Heart right ventricle (tissue), 16 donors: ENCODE data around the gene RECK. TPM values are rescaled to one million over a fixed set of nuclear protein-coding genes. Genes with fewer than 3 reads are reported as not detected.
A peak's percentile ranks its signal among the peaks of the same experiment; 100 is the strongest.

Source experiments
- ATAC-seq, 8 donors: fragments of 200-7000 bp; cut with Tn5 transposase; one replicate each; pipeline ENCODE4 v1.9.1; 2020; ENCODE audit warnings: mild to moderate bottlenecking in 8 of 8, moderate library complexity in 8 of 8, moderate number of reproducible peaks in 1 of 8
- DNase-seq, 2 donors: peaks; one replicate each; pipeline ENCODE4 v3.0.0-alpha.2; 2020
- H3K27ac ChIP-seq, 10 donors: fragments of 200-600 bp; sonication (generic) in 2 of 10; one replicate each; pipeline versions ENCODE4 v1.5.0 to v1.8.0; 2020 to 2022; ENCODE audit warnings: mild to moderate bottlenecking in 3 of 10
- H3K27me3 ChIP-seq, 7 donors: fragments of 200-600 bp; one replicate each; pipeline ENCODE4 v1.8.0; 2021 to 2022; ENCODE audit warnings: mild to moderate bottlenecking in 2 of 7
- H3K36me3 ChIP-seq, 9 donors: fragments of 200-600 bp; sonication (generic) in 1 of 9; one replicate each; pipeline versions ENCODE4 v1.5.0 to v1.8.0; 2020 to 2022; ENCODE audit warnings: mild to moderate bottlenecking in 2 of 9
- H3K4me1 ChIP-seq, 9 donors: fragments of 200-600 bp; sonication (generic) in 1 of 9; one replicate each; pipeline versions ENCODE4 v1.5.0 to v1.8.0; 2020 to 2022; ENCODE audit warnings: mild to moderate bottlenecking in 4 of 9
- H3K4me3 ChIP-seq, 10 donors: fragments of 200-600 bp; sonication (generic) in 2 of 10; one replicate each; pipeline versions ENCODE4 v1.5.0 to v1.8.0; 2020 to 2022; ENCODE audit warnings: mild to moderate bottlenecking in 7 of 10, moderate library complexity in 2 of 10
- H3K9me3 ChIP-seq, 11 donors: fragments of 200-600 bp in 10 of 11; sonication (generic) in 2 of 11; one replicate each; pipeline versions ENCODE4 v1.5.0 to v1.8.0; 2013 to 2022; ENCODE audit warnings: mild to moderate bottlenecking in 2 of 11, control low read depth in 1 of 11, moderate library complexity in 1 of 11
- WGBS, 2 donors: extraction: QIAGEN DNeasy Blood & Tissue Kit; methylation state at CpG; one replicate each; pipeline ENCODE4 v1.1.7; 2013; ENCODE audit warnings: inconsistent platforms in 1 of 2; 5-methylcytosine and 5-hydroxymethylcytosine counted together
- intact Hi-C, 10 donors: fragments of 100-400 bp; cut with DNase I; formaldehyde crosslinking; loops; one replicate each; pipeline versions ENCODE4 v1.11.1 to v1.14.2; 2022
- polyA plus RNA-seq, 2 donors: library from polyadenylated mRNA; stranded (reverse); fragments of 200-250 nt; gene quantifications; one replicate each; pipeline ENCODE4 v1.2.3, GENCODE V29; 2013
- total RNA-seq, 10 donors: library from RNA; stranded (reverse); fragmentation: NEBNext Ultra II Directional in 3 of 10; extraction: Animal tissue kit (Norgen Biotek cat#: 25700) in 3 of 10; gene quantifications; one replicate each; pipeline versions ENCODE4 v1.2.1 to v1.2.4, GENCODE V29; 2021 to 2023
- TF ChIP-seq, protein P1 (sequence below), 9 donors: fragments of 200-600 bp; sonication (generic) in 2 of 9; IDR thresholded peaks; one replicate each; pipeline versions ENCODE4 v1.5.0 to v1.8.0; 2021 to 2022; ENCODE audit warnings: antibody characterized with exemption in 9 of 9, mild to moderate bottlenecking in 5 of 9, moderate library complexity in 1 of 9
- donor health status: Arrhythmogenic right ventricular cardiomyopathy.
- donor health status: ischemic (EF 13 %, LVEDD 7.1; RV severe dilation, severe dysfunction).
- donor health status: healthy with polysubstance abuse.
- donor health status: DM: no; HTN: yes; CAD: no.
- donor health status: DM: no; HTN: no; CAD: no.
- donor health status: ischemic (EF 25% LVEDD 6.9; RV normal size, moderate dysfunction).
- donor health status: ischemic (EF 25% LVEDD 5.7; RV mildly dilated, moderate dysfunction).
- donor health status: healthy.
- donor health status: DM: yes; HTN: yes; CAD: no.
- donor health status: Ischemic cardiomyopathy.
- donor health status: ischemic (EF 35%, LVEDD 5.7; RV mildly dilated, moderate dysfunction).
- donor health status: nonischemic (EF 11% LVEDD 7.7; RV severe dilation, severe dysfunction).
- donor health status: DM: yes; HTN: yes; CAD: no.
- donor health status: PGD.
- donor health status: ischemic (EF 29% LVEDD 5.4; RV normal size, mild dysfunction).
- donor health status: nonischemic (EF 23%, LVEDD 6.1; RV moderate dilation, normal function).

Gene RECK
- total and polyA plus RNA-seq, 12 donors, result 2.9 to 5.8 (median 5.1) TPM

DNA sequence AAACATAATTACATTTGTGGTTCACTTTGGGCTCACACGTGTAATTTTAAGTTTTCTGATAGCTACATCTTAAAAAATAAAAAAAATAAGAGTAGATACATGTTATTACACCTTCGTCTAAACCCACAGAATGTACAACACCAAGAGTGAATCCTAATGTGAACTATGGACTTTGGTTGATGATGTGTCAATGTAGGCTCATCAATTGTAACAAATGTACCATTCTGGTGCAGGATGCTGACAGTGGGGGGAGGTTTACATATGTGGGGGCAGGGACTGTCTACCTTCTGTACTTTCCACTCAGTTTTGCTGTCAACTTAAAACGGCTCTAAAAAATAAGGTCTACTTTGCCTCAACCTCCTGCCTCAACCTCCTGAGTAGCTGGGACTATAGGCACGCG is 2.5 kb upstream of the RECK start:
- Histone ChIP-seq H3K36me3 (no peaks in the 10 kb centered on the region), H3K27me3 (no peaks in the 10 kb centered on the region), H3K4me1 (peaks cover 0 to 34% (median 13%) of the 10 kb centered on the region in 9 donors), H3K4me3 (no peak overlapping the region), H3K27ac (no peak overlapping the region), H3K9me3 (no peaks in the 10 kb centered on the region)
- intact Hi-C loops, result no loop called here
- 91 to 93% methylated on average over 5 of the region's 5 CpGs for WGBS, 2 donors
- ATAC-seq, result no peak
- no peak for DNase-seq
- TF ChIP-seq, protein P1, sequence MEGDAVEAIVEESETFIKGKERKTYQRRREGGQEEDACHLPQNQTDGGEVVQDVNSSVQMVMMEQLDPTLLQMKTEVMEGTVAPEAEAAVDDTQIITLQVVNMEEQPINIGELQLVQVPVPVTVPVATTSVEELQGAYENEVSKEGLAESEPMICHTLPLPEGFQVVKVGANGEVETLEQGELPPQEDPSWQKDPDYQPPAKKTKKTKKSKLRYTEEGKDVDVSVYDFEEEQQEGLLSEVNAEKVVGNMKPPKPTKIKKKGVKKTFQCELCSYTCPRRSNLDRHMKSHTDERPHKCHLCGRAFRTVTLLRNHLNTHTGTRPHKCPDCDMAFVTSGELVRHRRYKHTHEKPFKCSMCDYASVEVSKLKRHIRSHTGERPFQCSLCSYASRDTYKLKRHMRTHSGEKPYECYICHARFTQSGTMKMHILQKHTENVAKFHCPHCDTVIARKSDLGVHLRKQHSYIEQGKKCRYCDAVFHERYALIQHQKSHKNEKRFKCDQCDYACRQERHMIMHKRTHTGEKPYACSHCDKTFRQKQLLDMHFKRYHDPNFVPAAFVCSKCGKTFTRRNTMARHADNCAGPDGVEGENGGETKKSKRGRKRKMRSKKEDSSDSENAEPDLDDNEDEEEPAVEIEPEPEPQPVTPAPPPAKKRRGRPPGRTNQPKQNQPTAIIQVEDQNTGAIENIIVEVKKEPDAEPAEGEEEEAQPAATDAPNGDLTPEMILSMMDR (IDR thresholded peaks at IDR 0.05), result no peak

DNA sequence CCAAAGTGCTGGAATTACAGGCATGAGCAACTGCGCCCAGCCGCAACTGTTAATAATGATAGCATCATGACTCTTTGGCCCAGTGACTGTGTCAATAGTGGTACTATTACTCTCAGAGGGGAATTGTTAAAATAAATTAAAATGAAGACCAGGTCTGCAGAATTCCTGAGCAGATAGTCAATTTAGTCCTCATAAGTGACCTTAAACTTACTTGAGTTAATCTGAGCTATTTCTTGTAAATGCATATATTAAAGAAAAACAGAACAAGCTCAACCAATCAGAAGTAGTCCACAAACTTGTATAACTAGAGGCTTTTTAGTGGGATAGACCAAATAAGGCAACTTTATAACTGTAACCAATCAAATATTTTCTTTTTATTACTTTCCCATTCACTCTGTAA is 1.7 kb upstream of the RECK start:
- peaks cover 0 to 34% (median 13%) of the 10 kb centered on the region in 9 donors for H3K4me1 ChIP-seq
- TF ChIP-seq, protein P1 (IDR thresholded peaks at IDR 0.05), result no peak
- intact Hi-C loops, result no loop called here
- no peaks in the 10 kb centered on the region for H3K27me3 ChIP-seq
- no peak overlapping the region for H3K27ac ChIP-seq
- H3K9me3 ChIP-seq, result no peaks in the 10 kb centered on the region
- ATAC-seq (no peak), DNase-seq (no peak)
- no peak overlapping the region for H3K4me3 ChIP-seq
- WGBS, 2 donors, result 98% methylated on average over 2 of the region's 2 CpGs
- no peaks in the 10 kb centered on the region for H3K36me3 ChIP-seq

DNA sequence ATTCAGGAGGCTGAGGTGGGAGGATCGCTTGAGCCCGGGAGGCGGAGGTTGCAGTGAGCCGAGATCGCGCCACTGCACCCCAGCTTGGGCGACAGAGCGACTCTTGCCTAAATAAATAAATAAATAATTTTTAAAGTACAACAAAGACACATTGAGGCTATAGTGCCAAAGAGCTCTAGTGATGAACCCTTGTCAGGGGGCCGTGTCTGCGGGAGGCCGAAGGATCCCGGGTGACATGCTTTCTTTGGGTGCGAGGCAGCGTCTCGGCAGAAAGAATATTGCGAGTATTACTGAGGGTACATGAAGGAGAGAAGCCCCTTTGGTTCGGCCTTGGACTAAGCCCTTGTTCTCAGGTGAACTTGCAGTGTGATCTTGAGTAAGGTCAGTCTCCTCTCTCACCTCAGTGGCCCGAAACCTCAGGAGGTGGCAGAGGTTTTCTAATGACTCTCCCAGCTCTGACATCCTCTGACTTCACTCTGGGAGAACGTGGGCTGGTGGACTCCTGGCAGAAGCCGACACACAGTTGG is 397 bp upstream of the RECK start:
- Histone ChIP-seq H3K9me3 (no peaks in the 10 kb centered on the region), H3K4me3 (peak overlapping the region; percentile 82 to 95 (median 88)), H3K4me1 (peaks cover 0 to 44% (median 22%) of the 10 kb centered on the region in 9 donors), H3K27me3 (no peaks in the 10 kb centered on the region), H3K36me3 (no peaks in the 10 kb centered on the region), H3K27ac (peak overlapping the region in 4 of 10 donors; percentile 82 to 88 (median 84))
- intact Hi-C loops, result no loop called here
- 57 to 63% methylated on average over 20 of the region's 20 CpGs for WGBS, 2 donors
- no peak for ATAC-seq
- TF ChIP-seq, protein P1 (IDR thresholded peaks at IDR 0.05), result no peak
- no peak for DNase-seq

- Histone ChIP-seq H3K27me3 (no peaks in the 10 kb centered on the region), H3K4me1 (peaks cover 0 to 51% (median 26%) of the 10 kb centered on the region in 9 donors), H3K9me3 (no peaks in the 10 kb centered on the region), H3K4me3 (peak overlapping the region; percentile 82 to 95 (median 88)), H3K36me3 (no peaks in the 10 kb centered on the region), H3K27ac (peak overlapping the region in 9 of 10 donors; percentile 68 to 88 (median 83))
- TF ChIP-seq, protein P1 (IDR thresholded peaks at IDR 0.05), result no peak
- WGBS, 2 donors, result 13 to 14% methylated on average over 18 of the region's 18 CpGs
- intact Hi-C loops, result no loop called here
- DNase-seq, result no peak
- ATAC-seq, result peak in 7 of 8 donors; percentile 2 to 44 (median 27)
Measured at GRCh38 chr9:36037549-36038122, 923 bp downstream of the RECK start.
